ENCODE measurements around the gene FBLN7.

DNA sequence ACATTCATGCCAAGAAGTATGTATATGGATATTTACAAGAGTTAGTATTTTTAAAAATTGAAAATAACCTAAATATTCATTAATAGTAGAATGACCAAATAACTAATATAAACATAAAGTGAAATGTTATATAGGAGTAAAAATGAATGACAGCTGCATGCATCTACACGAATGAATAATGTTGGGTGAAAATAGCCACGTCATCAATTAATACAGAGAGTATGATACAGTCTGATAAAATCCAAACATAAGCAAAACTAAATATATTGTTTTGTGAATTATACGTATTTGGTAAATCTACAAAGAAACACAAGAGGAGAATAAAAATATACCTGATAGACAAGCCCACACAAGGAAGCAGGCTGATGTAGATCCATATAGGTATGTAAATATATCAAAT, 92.2 kb downstream of the FBLN7 start:
- TF ChIP-seq, protein P1, sequence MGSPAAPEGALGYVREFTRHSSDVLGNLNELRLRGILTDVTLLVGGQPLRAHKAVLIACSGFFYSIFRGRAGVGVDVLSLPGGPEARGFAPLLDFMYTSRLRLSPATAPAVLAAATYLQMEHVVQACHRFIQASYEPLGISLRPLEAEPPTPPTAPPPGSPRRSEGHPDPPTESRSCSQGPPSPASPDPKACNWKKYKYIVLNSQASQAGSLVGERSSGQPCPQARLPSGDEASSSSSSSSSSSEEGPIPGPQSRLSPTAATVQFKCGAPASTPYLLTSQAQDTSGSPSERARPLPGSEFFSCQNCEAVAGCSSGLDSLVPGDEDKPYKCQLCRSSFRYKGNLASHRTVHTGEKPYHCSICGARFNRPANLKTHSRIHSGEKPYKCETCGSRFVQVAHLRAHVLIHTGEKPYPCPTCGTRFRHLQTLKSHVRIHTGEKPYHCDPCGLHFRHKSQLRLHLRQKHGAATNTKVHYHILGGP (tag by site-specific recombination; IDR thresholded peaks at IDR 0.05), result no peak
- TF ChIP-seq SP2 (tag by site-specific recombination; IDR thresholded peaks at IDR 0.05) (no peak), ZNF777 (tag by site-specific recombination; IDR thresholded peaks at IDR 0.05; ENCODE audit: borderline replicate concordance) (no peak), ZNF214 (tag by site-specific recombination; IDR thresholded peaks at IDR 0.05; ENCODE audit: borderline replicate concordance) (no peak), SETDB1 (IDR thresholded peaks at IDR 0.05; ENCODE audit: insufficient read length, low read length) (no peak), ZNF660 (tag by site-specific recombination; IDR thresholded peaks at IDR 0.05) (no peak), YY1 (tag by site-specific recombination; IDR thresholded peaks at IDR 0.05) (no peak), ZNF518A (tag by site-specific recombination; conservative IDR thresholded peaks at IDR 0.05; ENCODE audit: low read depth) (no peak)
- TF ChIP-seq, protein P2, sequence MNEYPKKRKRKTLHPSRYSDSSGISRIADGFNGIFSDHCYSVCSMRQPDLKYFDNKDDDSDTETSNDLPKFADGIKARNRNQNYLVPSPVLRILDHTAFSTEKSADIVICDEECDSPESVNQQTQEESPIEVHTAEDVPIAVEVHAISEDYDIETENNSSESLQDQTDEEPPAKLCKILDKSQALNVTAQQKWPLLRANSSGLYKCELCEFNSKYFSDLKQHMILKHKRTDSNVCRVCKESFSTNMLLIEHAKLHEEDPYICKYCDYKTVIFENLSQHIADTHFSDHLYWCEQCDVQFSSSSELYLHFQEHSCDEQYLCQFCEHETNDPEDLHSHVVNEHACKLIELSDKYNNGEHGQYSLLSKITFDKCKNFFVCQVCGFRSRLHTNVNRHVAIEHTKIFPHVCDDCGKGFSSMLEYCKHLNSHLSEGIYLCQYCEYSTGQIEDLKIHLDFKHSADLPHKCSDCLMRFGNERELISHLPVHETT (tag by site-specific recombination; IDR thresholded peaks at IDR 0.05), result no peak

Measured in HEK293 (cell line).